ENCODE results near the gene GNPDA1. TPM values are rescaled to one million over a fixed set of nuclear protein-coding genes. Genes with fewer than 3 reads are reported as not detected.

The GNPDA1 gene
- total RNA-seq, 1 donor from 2014 or later, result 76.8 TPM

- Mint-ChIP-seq H3K4me1 (peaks cover 26% of the 10 kb centered on the region), H3K27ac (ENCODE audit: unreplicated experiment) (peak within 1 kb of the TSS; percentile 90), H3K36me3 (ENCODE audit: low read depth) (peaks cover 2% of the 10 kb centered on the region), H3K27me3 (ENCODE audit: low read depth) (no peaks in the 10 kb centered on the region), H3K9me3 (no peaks in the 10 kb centered on the region), H3K4me3 (peak within 1 kb of the TSS; percentile 96)
- peak; percentile 97 for TF ChIP-seq CTCF (conservative IDR thresholded peaks at IDR 0.05)
- peak; percentile 92 for DNase-seq (ENCODE audit: low read depth, low spot score)
Observed at GRCh38 chr5:141968914-141969608, 43.8 kb downstream of the GNPDA1 start, which contains the start of gene RNF14. Gene RNF14 (plus strand): TSS chr5:141969105. CDS start chr5:141973589, 4,484 bp downstream.

GRCh38 chr5:141966963-141967333 is 45.9 kb downstream of the GNPDA1 start:
- Mint-ChIP-seq H3K4me3 (peak overlapping the region; percentile 71), H3K27ac (ENCODE audit: unreplicated experiment) (no peak overlapping the region), H3K9me3 (no peaks in the 10 kb centered on the region), H3K4me1 (peaks cover 24% of the 10 kb centered on the region), H3K36me3 (ENCODE audit: low read depth) (no peaks in the 10 kb centered on the region), H3K27me3 (ENCODE audit: low read depth) (no peaks in the 10 kb centered on the region)
- DNase-seq (ENCODE audit: low read depth, low spot score), result no peak
- no peak for TF ChIP-seq CTCF (conservative IDR thresholded peaks at IDR 0.05)

- H3K36me3 Mint-ChIP-seq (ENCODE audit: low read depth), result no peaks in the 10 kb centered on the region
- no peak overlapping the region for H3K4me3 Mint-ChIP-seq
- H3K9me3 Mint-ChIP-seq, result no peaks in the 10 kb centered on the region
- TF ChIP-seq CTCF (conservative IDR thresholded peaks at IDR 0.05), result no peak
- peaks cover 25% of the 10 kb centered on the region for H3K4me1 Mint-ChIP-seq
- H3K27ac Mint-ChIP-seq (ENCODE audit: unreplicated experiment), result no peak overlapping the region
- no peak for DNase-seq (ENCODE audit: low read depth, low spot score)
- no peaks in the 10 kb centered on the region for H3K27me3 Mint-ChIP-seq (ENCODE audit: low read depth)
Observed at GRCh38 chr5:141966275-141966962, 46.4 kb downstream of the GNPDA1 start.

GRCh38 chr5:141965071-141965470 is 47.8 kb downstream of the GNPDA1 start:
- H3K4me1 Mint-ChIP-seq, result peaks cover 32% of the 10 kb centered on the region
- H3K36me3 Mint-ChIP-seq (ENCODE audit: low read depth), result no peaks in the 10 kb centered on the region
- H3K9me3 Mint-ChIP-seq, result no peaks in the 10 kb centered on the region
- no peak for TF ChIP-seq CTCF (conservative IDR thresholded peaks at IDR 0.05)
- H3K27me3 Mint-ChIP-seq (ENCODE audit: low read depth), result no peaks in the 10 kb centered on the region
- no peak for DNase-seq (ENCODE audit: low read depth, low spot score)
- H3K27ac Mint-ChIP-seq (ENCODE audit: unreplicated experiment), result no peak overlapping the region
- no peak overlapping the region for H3K4me3 Mint-ChIP-seq

- Mint-ChIP-seq H3K27ac (ENCODE audit: unreplicated experiment) (no peak overlapping the region), H3K27me3 (ENCODE audit: low read depth) (no peaks in the 10 kb centered on the region), H3K4me3 (no peak overlapping the region)
Observed at GRCh38 chr5:141963701-141964100, 49.1 kb downstream of the GNPDA1 start.

More at GRCh38 chr5:141963701-141964100, 49.1 kb downstream of the GNPDA1 start:
- Mint-ChIP-seq H3K4me1 (peaks cover 26% of the 10 kb centered on the region), H3K9me3 (no peaks in the 10 kb centered on the region), H3K36me3 (ENCODE audit: low read depth) (no peaks in the 10 kb centered on the region)
- no peak for TF ChIP-seq CTCF (conservative IDR thresholded peaks at IDR 0.05)
- DNase-seq (ENCODE audit: low read depth, low spot score), result no peak

Data from neural crest cell (in vitro differentiated cells).